DMS53 treated with DMSO at 0.1 percent for 48 hours (cell line): ENCODE data around the gene PCDHB5.
"Not testable (repeated sequence)": the region's sequence is repeated elsewhere in the genome, so short reads cannot be mapped to it uniquely, and the experiment has no call there.

Source experiments
- DNase-seq: peaks from one replicate; lab custom pipeline; 2025; ENCODE audit not compliant: unreplicated experiment; lab: John Stamatoyannopoulos, UW

The PCDHB5 gene

GRCh38 chr5:141151632-141152031 lies 16.6 kb downstream of the PCDHB5 start:
- not testable (repeated sequence) for DNase-seq

GRCh38 chr5:141152096-141152495 lies 17.1 kb downstream of the PCDHB5 start:
- DNase-seq = not testable (repeated sequence)

GRCh38 chr5:141155540-141156374 lies 20.8 kb downstream of the PCDHB5 start:
- DNase-seq = no peak

GRCh38 chr5:141157356-141157755 lies 22.4 kb downstream of the PCDHB5 start:
- not testable (repeated sequence) for DNase-seq

- not testable (repeated sequence) for DNase-seq
Measured at GRCh38 chr5:141157901-141158300, 22.9 kb downstream of the PCDHB5 start.

GRCh38 chr5:141172381-141173204 lies 37.6 kb downstream of the PCDHB5 start, which contains the start of gene PCDHB7:
TSS of gene PCDHB7 (plus strand) at chr5:141172644. CDS start at chr5:141172836, 192 bp downstream.
- DNase-seq = peak; percentile 30

- DNase-seq = not testable (repeated sequence)
Measured at GRCh38 chr5:141174291-141175104, 39.5 kb downstream of the PCDHB5 start.

- no peak for DNase-seq
Measured at GRCh38 chr5:141175933-141176332, 40.9 kb downstream of the PCDHB5 start.

- DNase-seq = not testable (repeated sequence)
Measured at GRCh38 chr5:141177577-141178191, 42.7 kb downstream of the PCDHB5 start, which contains the start of gene PCDHB8. TSS of gene PCDHB8 (plus strand) at chr5:141177790. CDS start at chr5:141178035, 245 bp downstream.

GRCh38 chr5:141179371-141179770 lies 44.4 kb downstream of the PCDHB5 start:
- not testable (repeated sequence) for DNase-seq

GRCh38 chr5:141179876-141180275 lies 44.9 kb downstream of the PCDHB5 start:
- not testable (repeated sequence) for DNase-seq

- DNase-seq = no peak
Measured at GRCh38 chr5:141180313-141180712, 45.3 kb downstream of the PCDHB5 start.

GRCh38 chr5:141182248-141182647 lies 47.2 kb downstream of the PCDHB5 start, which contains the start of gene PCDHB16:
TSS of gene PCDHB16 (plus strand) at chr5:141182387. CDS start at chr5:141182560, 173 bp downstream.
- DNase-seq = peak; percentile 27

GRCh38 chr5:141184117-141184855 lies 49.3 kb downstream of the PCDHB5 start:
- DNase-seq = not testable (repeated sequence)

GRCh38 chr5:141186897-141187512 lies 52.0 kb downstream of the PCDHB5 start, which contains the start of gene PCDHB9:
TSS of gene PCDHB9 (plus strand) at chr5:141187161. CDS start at chr5:141187319, 158 bp downstream.
- no peak for DNase-seq
